ENCODE results near the gene RELN. TPM values are rescaled to one million over a fixed set of nuclear protein-coding genes. Genes with fewer than 3 reads are reported as not detected.
"Not testable (repeated sequence)": the region's sequence is repeated elsewhere in the genome, so short reads cannot be mapped to it uniquely, and the experiment has no call there.

RELN gene
- total RNA-seq, 2 donors from 2014 or later = 1.1 to 1.4 TPM

DNA sequence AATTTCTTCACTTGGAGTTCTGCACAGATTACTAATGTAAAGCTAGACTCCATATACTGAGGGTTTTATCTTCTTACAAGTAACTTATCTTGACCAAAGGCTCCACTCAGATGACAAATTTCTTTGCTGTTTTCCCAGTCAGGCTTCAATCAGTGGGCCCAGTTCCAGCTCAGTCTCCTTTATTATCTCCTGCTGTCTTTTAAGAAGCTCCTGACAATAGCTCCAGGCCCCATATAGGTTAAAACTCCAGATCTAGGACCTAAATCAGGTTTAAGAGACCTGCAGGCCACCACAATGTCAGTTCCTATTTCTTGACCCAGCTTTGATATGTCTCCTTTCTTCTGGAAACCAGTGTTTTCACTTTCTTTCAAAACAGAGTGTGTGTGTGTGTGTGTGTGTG, 165.2 kb downstream of the RELN start:
- Histone ChIP-seq H3K27me3 (no peaks in the 10 kb centered on the region), H3K9ac (ENCODE audit: low read depth in 2 of 2, low read length in 2 of 2) (no peak overlapping the region), H3K4me1 (no peaks in the 10 kb centered on the region), H3K27ac (no peak overlapping the region), H3K9me3 (no peaks in the 10 kb centered on the region), H3K4me3 (no peak overlapping the region), H3K36me3 (no peaks in the 10 kb centered on the region)
- intact Hi-C loops (cut with DNase I) = no loop called here
- TF ChIP-seq, protein P1, sequence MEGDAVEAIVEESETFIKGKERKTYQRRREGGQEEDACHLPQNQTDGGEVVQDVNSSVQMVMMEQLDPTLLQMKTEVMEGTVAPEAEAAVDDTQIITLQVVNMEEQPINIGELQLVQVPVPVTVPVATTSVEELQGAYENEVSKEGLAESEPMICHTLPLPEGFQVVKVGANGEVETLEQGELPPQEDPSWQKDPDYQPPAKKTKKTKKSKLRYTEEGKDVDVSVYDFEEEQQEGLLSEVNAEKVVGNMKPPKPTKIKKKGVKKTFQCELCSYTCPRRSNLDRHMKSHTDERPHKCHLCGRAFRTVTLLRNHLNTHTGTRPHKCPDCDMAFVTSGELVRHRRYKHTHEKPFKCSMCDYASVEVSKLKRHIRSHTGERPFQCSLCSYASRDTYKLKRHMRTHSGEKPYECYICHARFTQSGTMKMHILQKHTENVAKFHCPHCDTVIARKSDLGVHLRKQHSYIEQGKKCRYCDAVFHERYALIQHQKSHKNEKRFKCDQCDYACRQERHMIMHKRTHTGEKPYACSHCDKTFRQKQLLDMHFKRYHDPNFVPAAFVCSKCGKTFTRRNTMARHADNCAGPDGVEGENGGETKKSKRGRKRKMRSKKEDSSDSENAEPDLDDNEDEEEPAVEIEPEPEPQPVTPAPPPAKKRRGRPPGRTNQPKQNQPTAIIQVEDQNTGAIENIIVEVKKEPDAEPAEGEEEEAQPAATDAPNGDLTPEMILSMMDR (IDR thresholded peaks at IDR 0.05) = no peak
- DNase-seq = no peak

DNA sequence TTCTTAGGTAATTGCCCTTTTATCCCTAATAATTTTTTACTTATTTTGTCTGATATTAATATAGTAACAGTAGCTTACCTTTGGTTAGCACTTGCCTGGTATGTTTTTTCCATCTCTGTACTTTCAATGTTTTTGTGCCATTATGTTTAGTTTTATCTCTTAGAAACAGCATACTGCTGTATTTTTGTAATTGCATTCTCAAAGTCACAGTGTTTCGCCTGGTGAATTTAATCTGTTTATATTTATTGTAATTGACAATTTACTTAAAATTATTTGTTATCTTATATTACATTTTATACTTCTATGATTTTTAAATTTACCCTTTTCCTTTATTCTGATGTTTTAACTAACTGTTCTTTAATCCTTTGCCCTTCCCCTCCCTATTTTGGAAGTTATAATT, 166.4 kb downstream of the RELN start:
- Histone ChIP-seq H3K9me3 (no peaks in the 10 kb centered on the region), H3K9ac (ENCODE audit: low read depth in 2 of 2, low read length in 2 of 2) (no peak overlapping the region), H3K36me3 (no peaks in the 10 kb centered on the region), H3K27me3 (no peaks in the 10 kb centered on the region), H3K27ac (no peak overlapping the region), H3K4me1 (no peaks in the 10 kb centered on the region), H3K4me3 (no peak overlapping the region)
- intact Hi-C loops (cut with DNase I) = no loop called here
- DNase-seq = no peak
- TF ChIP-seq, protein P1 (IDR thresholded peaks at IDR 0.05) = no peak

DNA sequence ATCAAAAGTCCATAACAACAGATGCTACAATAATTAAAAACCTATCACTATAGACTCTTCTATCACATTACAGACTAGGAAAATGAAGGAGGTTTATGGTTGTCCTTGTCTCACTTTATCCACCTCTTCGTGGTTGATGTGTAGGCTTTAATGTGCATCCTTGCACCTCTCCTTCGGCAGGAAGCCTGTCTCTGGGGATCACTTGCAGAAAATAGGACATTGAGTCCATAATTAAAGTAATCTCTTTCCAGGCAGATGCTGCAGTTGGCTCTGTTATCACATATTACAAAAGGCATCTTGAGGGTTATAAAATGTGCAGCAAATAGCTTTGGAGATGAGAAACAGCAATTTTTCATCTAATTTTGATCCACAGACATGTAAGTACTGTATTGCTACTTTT, 168.4 kb downstream of the RELN start:
- Histone ChIP-seq H3K9me3 (no peaks in the 10 kb centered on the region), H3K36me3 (no peaks in the 10 kb centered on the region), H3K4me3 (no peak overlapping the region), H3K27me3 (no peaks in the 10 kb centered on the region), H3K27ac (no peak overlapping the region), H3K4me1 (no peaks in the 10 kb centered on the region), H3K9ac (ENCODE audit: low read depth in 2 of 2, low read length in 2 of 2) (no peak overlapping the region)
- TF ChIP-seq, protein P1 (IDR thresholded peaks at IDR 0.05) = no peak
- intact Hi-C loops (cut with DNase I) = no loop called here
- DNase-seq = no peak

DNA sequence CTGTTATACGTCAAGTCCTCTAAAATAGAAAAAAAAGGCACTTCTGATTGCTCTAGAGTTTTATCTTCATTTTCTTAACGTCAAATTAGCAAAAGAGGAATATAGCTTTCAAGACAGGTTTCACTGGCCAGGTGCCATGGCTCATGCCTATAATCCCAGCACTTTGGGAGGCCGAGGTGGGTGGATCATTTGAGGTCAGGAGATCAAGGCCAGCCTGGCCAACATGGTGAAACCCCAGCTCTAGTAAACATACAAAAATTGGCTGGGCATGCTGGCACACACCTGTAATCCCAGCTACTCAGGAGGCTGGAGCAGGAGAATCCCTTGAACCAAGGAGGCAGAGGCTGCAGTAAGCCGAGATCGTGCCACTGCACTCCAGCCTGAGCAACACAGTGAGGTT, 173.5 kb downstream of the RELN start:
- H3K27ac ChIP-seq; DNase-seq; H3K9ac ChIP-seq (ENCODE audit: low read depth in 2 of 2, low read length in 2 of 2); H3K4me1 ChIP-seq; intact Hi-C loops (cut with DNase I); H3K27me3 ChIP-seq; H3K36me3 ChIP-seq; H3K4me3 ChIP-seq; H3K9me3 ChIP-seq: not testable (repeated sequence)

DNA sequence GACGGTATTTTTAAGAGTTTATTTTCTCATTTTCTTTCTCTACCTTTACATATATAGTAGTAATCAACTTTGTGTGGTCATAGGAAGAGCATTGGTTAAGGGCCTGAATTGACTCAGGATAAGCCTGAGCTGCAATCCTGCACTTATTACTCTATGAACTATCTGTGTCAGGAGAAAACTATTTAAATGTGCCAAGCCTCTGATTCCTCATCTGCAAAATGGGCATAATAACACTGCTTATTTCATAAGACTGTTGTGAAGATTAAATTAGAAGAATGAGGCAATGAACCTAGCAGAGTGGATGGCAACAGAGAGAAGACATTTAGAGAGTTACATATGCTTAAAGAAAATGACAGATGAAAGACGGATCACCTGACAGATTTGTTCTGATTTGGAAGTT, 175.5 kb downstream of the RELN start:
- H3K4me1 ChIP-seq = no peaks in the 10 kb centered on the region
- DNase-seq = no peak
- H3K27me3 ChIP-seq = no peaks in the 10 kb centered on the region
- no peaks in the 10 kb centered on the region for H3K9me3 ChIP-seq
- no peak overlapping the region for H3K27ac ChIP-seq
- intact Hi-C loops (cut with DNase I) = no loop called here
- H3K36me3 ChIP-seq = no peaks in the 10 kb centered on the region
- H3K9ac ChIP-seq (ENCODE audit: low read depth in 2 of 2, low read length in 2 of 2) = no peak overlapping the region
- H3K4me3 ChIP-seq = no peak overlapping the region
- TF ChIP-seq, protein P1 (IDR thresholded peaks at IDR 0.05) = no peak

DNA sequence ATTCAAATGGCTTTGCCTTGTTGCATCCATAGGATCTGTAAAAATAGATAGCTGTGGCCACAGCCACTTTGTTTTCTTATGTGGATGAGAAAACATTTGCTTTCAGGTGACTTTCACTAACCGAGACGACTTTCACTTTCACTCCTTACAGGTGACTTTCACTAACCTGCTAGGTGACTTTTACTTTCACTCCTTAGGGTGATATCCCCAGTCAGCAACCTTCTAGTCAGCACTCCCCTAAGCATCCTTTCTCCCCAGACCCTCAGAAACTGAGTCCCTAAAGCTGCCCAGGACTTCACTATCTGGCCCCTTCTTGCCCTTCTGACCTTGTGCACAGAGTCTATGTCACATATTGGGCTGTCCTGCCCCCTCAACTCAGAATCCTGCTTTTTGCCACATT, 177.5 kb downstream of the RELN start:
- H3K9ac ChIP-seq (ENCODE audit: low read depth in 2 of 2, low read length in 2 of 2) = no peak overlapping the region
- H3K27ac ChIP-seq = no peak overlapping the region
- H3K4me1 ChIP-seq = no peaks in the 10 kb centered on the region
- peak; percentile 21 for DNase-seq
- H3K4me3 ChIP-seq = no peak overlapping the region
- H3K27me3 ChIP-seq = no peaks in the 10 kb centered on the region
- no peaks in the 10 kb centered on the region for H3K36me3 ChIP-seq
- no peaks in the 10 kb centered on the region for H3K9me3 ChIP-seq
- TF ChIP-seq, protein P1 (IDR thresholded peaks at IDR 0.05) = no peak
- intact Hi-C loops (cut with DNase I) = no loop called here
